Testis (tissue), 2 donors: ENCODE data around the gene NRG2.

ENCODE experiments used
- POLR2A ChIP-seq: fragments of 450-650 bp; IDR thresholded peaks from one replicate; pipeline ENCODE4 v1.6.1; 2017; ENCODE audit warnings: antibody characterized with exemption, mild to moderate bottlenecking, moderate library complexity
- TF ChIP-seq, protein P1 (sequence below), 3 experiments: fragments of 450-650 bp in 2 of 3; fragments of 200-600 bp in 1 of 3; sonication (generic) in 1 of 3; IDR thresholded peaks; one replicate each; pipeline ENCODE4 v1.5.1; 2016 to 2019; ENCODE audit warnings: antibody characterized with exemption in 3 of 3, mild to moderate bottlenecking in 2 of 3, moderate library complexity in 1 of 3

DNA sequence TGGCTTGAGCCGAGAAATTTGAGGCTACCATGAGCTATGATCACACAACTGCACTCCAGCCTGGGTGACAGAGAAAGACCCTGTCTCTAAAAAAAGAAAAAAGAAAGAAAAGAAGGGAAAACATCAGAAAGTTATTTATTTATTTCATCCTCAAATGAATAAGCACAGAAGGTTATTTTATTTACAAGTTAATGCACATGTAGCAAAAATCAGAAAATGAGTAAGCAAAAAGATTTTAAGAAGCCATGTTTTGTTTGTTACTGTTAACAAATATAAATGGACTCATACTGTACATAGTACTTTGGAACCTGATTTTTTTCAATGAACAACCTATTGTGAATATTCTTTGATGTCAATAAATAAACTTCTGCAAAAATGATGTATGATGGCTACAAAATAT is 47.2 kb downstream of the NRG2 start:
- TF ChIP-seq, protein P1, sequence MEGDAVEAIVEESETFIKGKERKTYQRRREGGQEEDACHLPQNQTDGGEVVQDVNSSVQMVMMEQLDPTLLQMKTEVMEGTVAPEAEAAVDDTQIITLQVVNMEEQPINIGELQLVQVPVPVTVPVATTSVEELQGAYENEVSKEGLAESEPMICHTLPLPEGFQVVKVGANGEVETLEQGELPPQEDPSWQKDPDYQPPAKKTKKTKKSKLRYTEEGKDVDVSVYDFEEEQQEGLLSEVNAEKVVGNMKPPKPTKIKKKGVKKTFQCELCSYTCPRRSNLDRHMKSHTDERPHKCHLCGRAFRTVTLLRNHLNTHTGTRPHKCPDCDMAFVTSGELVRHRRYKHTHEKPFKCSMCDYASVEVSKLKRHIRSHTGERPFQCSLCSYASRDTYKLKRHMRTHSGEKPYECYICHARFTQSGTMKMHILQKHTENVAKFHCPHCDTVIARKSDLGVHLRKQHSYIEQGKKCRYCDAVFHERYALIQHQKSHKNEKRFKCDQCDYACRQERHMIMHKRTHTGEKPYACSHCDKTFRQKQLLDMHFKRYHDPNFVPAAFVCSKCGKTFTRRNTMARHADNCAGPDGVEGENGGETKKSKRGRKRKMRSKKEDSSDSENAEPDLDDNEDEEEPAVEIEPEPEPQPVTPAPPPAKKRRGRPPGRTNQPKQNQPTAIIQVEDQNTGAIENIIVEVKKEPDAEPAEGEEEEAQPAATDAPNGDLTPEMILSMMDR (IDR thresholded peaks at IDR 0.05): no peak
- no peak for TF ChIP-seq POLR2A
